Nephron progenitor cell (in vitro differentiated cells): Measurements from ENCODE around the gene C6orf163.

ENCODE experiments used
- DNase-seq: peaks from one replicate; pipeline ENCODE4 v3.0.0; 2021
- H3K27ac Mint-ChIP-seq: 2 replicates; pipeline ENCODE4 v1.8.0; 2021; ENCODE audit warnings: mild to moderate bottlenecking, moderate library complexity, mixed read lengths
- H3K27me3 Mint-ChIP-seq: 2 replicates; pipeline ENCODE4 v1.8.0; 2021; ENCODE audit warnings: mild to moderate bottlenecking, low read depth, mixed read lengths; ENCODE audit not compliant: poor library complexity
- H3K36me3 Mint-ChIP-seq: 2 replicates; pipeline ENCODE4 v1.8.0; 2021; ENCODE audit warnings: low read depth, mixed read lengths
- H3K4me1 Mint-ChIP-seq: 2 replicates; pipeline ENCODE4 v1.8.0; 2021; ENCODE audit warnings: mixed read lengths
- H3K4me3 Mint-ChIP-seq: 2 replicates; pipeline ENCODE4 v1.8.0; 2021; ENCODE audit warnings: mild to moderate bottlenecking, moderate library complexity, mixed read lengths
- H3K9me3 Mint-ChIP-seq: 2 replicates; pipeline ENCODE4 v1.8.0; 2021; ENCODE audit warnings: mild to moderate bottlenecking, moderate library complexity, mixed read lengths
- CTCF ChIP-seq: fragments of 200-600 bp; sonication (generic); IDR thresholded peaks from 2 replicates; pipeline ENCODE4 v1.5.0; 2021; ENCODE audit warnings: antibody characterized with exemption

The C6orf163 gene

GRCh38 chr6:87393026-87393622 lies 48.5 kb downstream of the C6orf163 start:
- Mint-ChIP-seq H3K27me3 (no peaks in the 10 kb centered on the region), H3K4me1 (peaks cover 6% of the 10 kb centered on the region), H3K27ac (no peak overlapping the region), H3K9me3 (no peaks in the 10 kb centered on the region), H3K36me3 (no peaks in the 10 kb centered on the region), H3K4me3 (no peak overlapping the region)
- peak; percentile 37 for DNase-seq
- TF ChIP-seq CTCF: peak; percentile 73

- no peaks in the 10 kb centered on the region for H3K9me3 Mint-ChIP-seq
- peaks cover 6% of the 10 kb centered on the region for H3K4me1 Mint-ChIP-seq
- no peak overlapping the region for H3K4me3 Mint-ChIP-seq
- no peaks in the 10 kb centered on the region for H3K27me3 Mint-ChIP-seq
- no peak for DNase-seq
- H3K27ac Mint-ChIP-seq: no peak overlapping the region
- TF ChIP-seq CTCF: no peak
- no peaks in the 10 kb centered on the region for H3K36me3 Mint-ChIP-seq
Observed at GRCh38 chr6:87395431-87395830, 50.8 kb downstream of the C6orf163 start.

- Mint-ChIP-seq H3K4me3 (no peak overlapping the region), H3K36me3 (no peaks in the 10 kb centered on the region), H3K4me1 (peaks cover 6% of the 10 kb centered on the region), H3K9me3 (no peaks in the 10 kb centered on the region), H3K27me3 (no peaks in the 10 kb centered on the region), H3K27ac (peak overlapping the region; percentile 6)
- TF ChIP-seq CTCF: no peak
- DNase-seq: no peak
Observed at GRCh38 chr6:87396595-87397392, 52.2 kb downstream of the C6orf163 start.

GRCh38 chr6:87397656-87398055 lies 53.0 kb downstream of the C6orf163 start:
- Mint-ChIP-seq H3K9me3 (no peaks in the 10 kb centered on the region), H3K36me3 (no peaks in the 10 kb centered on the region), H3K27ac (no peak overlapping the region), H3K4me3 (no peak overlapping the region), H3K27me3 (no peaks in the 10 kb centered on the region), H3K4me1 (peaks cover 6% of the 10 kb centered on the region)
- no peak for TF ChIP-seq CTCF
- DNase-seq: no peak

- Mint-ChIP-seq H3K27me3 (peaks cover 4% of the 10 kb centered on the region), H3K36me3 (no peaks in the 10 kb centered on the region), H3K9me3 (no peaks in the 10 kb centered on the region), H3K4me3 (no peak overlapping the region), H3K27ac (no peak overlapping the region), H3K4me1 (peaks cover 5% of the 10 kb centered on the region)
- no peak for DNase-seq
- no peak for TF ChIP-seq CTCF
Observed at GRCh38 chr6:87401832-87402231, 57.2 kb downstream of the C6orf163 start.

- H3K36me3 Mint-ChIP-seq: no peaks in the 10 kb centered on the region
- DNase-seq: no peak
Observed at GRCh38 chr6:87407561-87407900, 62.9 kb downstream of the C6orf163 start.

More at GRCh38 chr6:87407561-87407900, 62.9 kb downstream of the C6orf163 start:
- Mint-ChIP-seq H3K27ac (peak overlapping the region; percentile 51), H3K4me1 (peaks cover 6% of the 10 kb centered on the region), H3K9me3 (no peaks in the 10 kb centered on the region), H3K4me3 (peak overlapping the region; percentile 87), H3K27me3 (peaks cover 14% of the 10 kb centered on the region)
- TF ChIP-seq CTCF: no peak
